Neural progenitor cell (in vitro differentiated cells): ENCODE results near the gene SRL.

Experiments used
- EZH2 ChIP-seq: fragments of 200-600 bp; sonication (generic); IDR thresholded peaks from 2 replicates; pipeline ENCODE4 v1.6.1; 2017; ENCODE audit warnings: antibody characterized with exemption, mild to moderate bottlenecking, moderate library complexity
- EZH2phosphoT487 ChIP-seq: fragments of 200-600 bp; sonication (generic); IDR thresholded peaks from 2 replicates; pipeline ENCODE4 v1.6.1; 2017; ENCODE audit warnings: antibody characterized with exemption
- TF ChIP-seq, protein P1 (sequence below): fragments of 200-600 bp; sonication (generic); IDR thresholded peaks from 2 replicates; pipeline ENCODE4 v1.5.1; 2017; ENCODE audit warnings: antibody characterized with exemption, mild to moderate bottlenecking

GRCh38 chr16:4166821-4167220 lies 75.1 kb downstream of the SRL start:
- TF ChIP-seq, protein P1, sequence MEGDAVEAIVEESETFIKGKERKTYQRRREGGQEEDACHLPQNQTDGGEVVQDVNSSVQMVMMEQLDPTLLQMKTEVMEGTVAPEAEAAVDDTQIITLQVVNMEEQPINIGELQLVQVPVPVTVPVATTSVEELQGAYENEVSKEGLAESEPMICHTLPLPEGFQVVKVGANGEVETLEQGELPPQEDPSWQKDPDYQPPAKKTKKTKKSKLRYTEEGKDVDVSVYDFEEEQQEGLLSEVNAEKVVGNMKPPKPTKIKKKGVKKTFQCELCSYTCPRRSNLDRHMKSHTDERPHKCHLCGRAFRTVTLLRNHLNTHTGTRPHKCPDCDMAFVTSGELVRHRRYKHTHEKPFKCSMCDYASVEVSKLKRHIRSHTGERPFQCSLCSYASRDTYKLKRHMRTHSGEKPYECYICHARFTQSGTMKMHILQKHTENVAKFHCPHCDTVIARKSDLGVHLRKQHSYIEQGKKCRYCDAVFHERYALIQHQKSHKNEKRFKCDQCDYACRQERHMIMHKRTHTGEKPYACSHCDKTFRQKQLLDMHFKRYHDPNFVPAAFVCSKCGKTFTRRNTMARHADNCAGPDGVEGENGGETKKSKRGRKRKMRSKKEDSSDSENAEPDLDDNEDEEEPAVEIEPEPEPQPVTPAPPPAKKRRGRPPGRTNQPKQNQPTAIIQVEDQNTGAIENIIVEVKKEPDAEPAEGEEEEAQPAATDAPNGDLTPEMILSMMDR = no peak
- TF ChIP-seq EZH2phosphoT487 = no peak
- no peak for TF ChIP-seq EZH2
